Panc1 (cell line): ENCODE results near the gene MIER2. TPM values are rescaled to one million over a fixed set of nuclear protein-coding genes. Genes with fewer than 3 reads are reported as not detected.

Experiments
- ATAC-seq: fragments of 200-7000 bp; cut with Tn5 transposase; 2 replicates; pipeline ENCODE4 v1.9.1; 2020; ENCODE audit warnings: mild to moderate bottlenecking, moderate library complexity
- BruUV-seq: library from RNA; stranded (reverse); fragments of 400-500 nt; replicated peaks from 2 replicates; lab custom pipeline; 2021; lab: Mats Ljungman, UMichigan
- CTCF ChIA-PET: fragments of 300-600 bp; sonication (Branson Sonifier 250); formaldehyde crosslinking; loops from one replicate; lab custom pipeline; 2022; ENCODE audit warnings: antibody characterized with exemption; lab: Charles Lee
- POLR2A ChIA-PET: fragments of 300-600 bp; sonication (Branson Sonifier 250); formaldehyde crosslinking; loops from one replicate; lab custom pipeline; 2022; ENCODE audit warnings: antibody characterized with exemption; lab: Charles Lee
- DNase-seq: peaks from one replicate; pipeline ENCODE4 v3.0.0-alpha.2; 2010; ENCODE audit warnings: low read depth, low spot score
- H3K27ac ChIP-seq: 2 replicates; pipeline ENCODE4 v1.5.1; 2011; ENCODE audit warnings: mild to moderate bottlenecking, low read length, inconsistent platforms
- H3K27me3 ChIP-seq: fragments of 200-500 bp; sonication (Bioruptor generic); 2 replicates; pipeline ENCODE4 v1.6.0; 2014; ENCODE audit warnings: low read length, inconsistent platforms; ENCODE audit not compliant: control insufficient read depth, insufficient read depth
- H3K36me3 ChIP-seq: fragments of 200-500 bp; sonication (Bioruptor generic); 2 replicates; pipeline ENCODE4 v1.5.1; 2014; ENCODE audit warnings: inconsistent platforms, mild to moderate bottlenecking, low read length, moderate library complexity; ENCODE audit not compliant: control insufficient read depth, insufficient read depth
- H3K4me1 ChIP-seq: 2 replicates; pipeline ENCODE4 v1.5.1; 2011; ENCODE audit warnings: inconsistent platforms, mild to moderate bottlenecking, low read length, moderate library complexity; ENCODE audit not compliant: control insufficient read depth, insufficient read depth
- H3K4me3 ChIP-seq, 2 experiments: 2 replicates each; pipeline ENCODE4 v1.5.1; 2011 to 2012; ENCODE audit warnings: low read depth in 2 of 2, low read length in 2 of 2, mild to moderate bottlenecking in 2 of 2, inconsistent platforms in 1 of 2, moderate library complexity in 1 of 2
- H3K9me3 ChIP-seq: fragments of 200-500 bp; sonication (Bioruptor generic); 2 replicates; pipeline ENCODE4 v1.5.1; 2014; ENCODE audit warnings: low read depth, mild to moderate bottlenecking, inconsistent platforms, low read length, moderate library complexity; ENCODE audit not compliant: control insufficient read depth, insufficient read depth
- CTCF ChIP-seq: fragments of 450-650 bp; IDR thresholded peaks from 2 replicates; pipeline ENCODE4 v1.5.1; 2017; ENCODE audit warnings: mild to moderate bottlenecking
- POLR2AphosphoS5 ChIP-seq: IDR thresholded peaks from 2 replicates; pipeline ENCODE4 v1.6.1; 2012; ENCODE audit warnings: mild to moderate bottlenecking, low read depth, low read length, moderate library complexity
- REST ChIP-seq, 2 experiments: IDR thresholded peaks; 2 replicates each; pipeline ENCODE4 v1.6.1; 2011 to 2012; ENCODE audit warnings: low read depth in 2 of 2, control low read depth in 1 of 2, low read length in 1 of 2, mild to moderate bottlenecking in 1 of 2, moderate library complexity in 1 of 2; ENCODE audit not compliant: insufficient read depth in 1 of 2
- SIN3A ChIP-seq: IDR thresholded peaks from 2 replicates; pipeline ENCODE4 v1.6.1; 2012; ENCODE audit warnings: low read depth, mild to moderate bottlenecking, low read length, moderate library complexity, borderline replicate concordance; ENCODE audit not compliant: insufficient read depth
- TCF7L2 ChIP-seq: IDR thresholded peaks from 2 replicates; pipeline ENCODE4 v1.6.1; 2011; ENCODE audit warnings: mild to moderate bottlenecking, low read depth, low read length, inconsistent platforms
- in situ Hi-C: cut with HindIII; loops from 2 replicates; pipeline ENCODE4 v1.10.0; 2016; ENCODE audit warnings: low sequenced_read_pairs, low pct_unique_long_range_greater_than_20kb
- intact Hi-C: fragments of 100-400 bp; cut with micrococcal nuclease; formaldehyde crosslinking; loops from one replicate; pipeline ENCODE4 v1.10.0; 2022; ENCODE audit not compliant: unreplicated experiment
- total RNA-seq: library from RNA; stranded (reverse); gene quantifications from one replicate; pipeline ENCODE4 v1.2.1, GENCODE V29; 2021; ENCODE audit not compliant: unreplicated experiment

MIER2 gene
- total RNA-seq, 1 experiment from 2014 or later, result 32.1 TPM

- H3K27me3 ChIP-seq, result no peaks in the 10 kb centered on the region
- BruUV-seq, result no TSS peak
- no peak overlapping the region for H3K27ac ChIP-seq
- ATAC-seq, result no peak
- peaks cover 2% of the 10 kb centered on the region; the same call in 1 of the 2 replicates for H3K36me3 ChIP-seq
- intact Hi-C loops, result no loop called here
- TF ChIP-seq SIN3A, result no peak
- no peak for TF ChIP-seq REST (IDR thresholded peaks at IDR 0.05; ENCODE audit: insufficient read depth in 1 of 2, low read depth in 2 of 2, low read length in 1 of 2)
- TF ChIP-seq CTCF, result no peak
- no peak for TF ChIP-seq TCF7L2
- no peak for TF ChIP-seq POLR2AphosphoS5
- no peaks in the 10 kb centered on the region for H3K4me1 ChIP-seq
- ChIA-PET POLR2A (no interaction called here), CTCF (no interaction called here)
- H3K9me3 ChIP-seq, result no peaks in the 10 kb centered on the region
- in situ Hi-C loops, result no loop called here
- no peak overlapping the region for H3K4me3 ChIP-seq
- no peak for DNase-seq
These were observed 62.1 kb downstream of the MIER2 start for GRCh38 chr19:282501-282900.

- H3K4me1 ChIP-seq, result no peaks in the 10 kb centered on the region
- intact Hi-C loops (no loop called here), in situ Hi-C loops (no loop called here)
- H3K4me3 ChIP-seq, result no peak overlapping the region
- ChIA-PET CTCF (no interaction called here), POLR2A (no interaction called here)
- DNase-seq (no peak), ATAC-seq (no peak)
- TF ChIP-seq SIN3A (no peak), CTCF (no peak), TCF7L2 (no peak), REST (IDR thresholded peaks at IDR 0.05; ENCODE audit: insufficient read depth in 1 of 2, low read depth in 2 of 2, low read length in 1 of 2) (no peak), POLR2AphosphoS5 (no peak)
- no peaks in the 10 kb centered on the region for H3K27me3 ChIP-seq
- no peaks in the 10 kb centered on the region for H3K9me3 ChIP-seq
- H3K36me3 ChIP-seq, result peaks cover 2% of the 10 kb centered on the region; the same call in 1 of the 2 replicates
- no peak overlapping the region for H3K27ac ChIP-seq
- no TSS peak for BruUV-seq
These were observed 62.6 kb downstream of the MIER2 start for GRCh38 chr19:281992-282391.
